ENCODE measurements around the gene SNHG17. TPM values are rescaled to one million over a fixed set of nuclear protein-coding genes. Genes with fewer than 3 reads are reported as not detected.

The SNHG17 gene
- 31.6 and 37.1 TPM in 2 replicates for total RNA-seq
- long read RNA-seq, partial matches to known transcripts, result 0 of 8 reads
- long read RNA-seq, other reads (novel, unspliced or antisense), result 8 of 8 reads

DNA sequence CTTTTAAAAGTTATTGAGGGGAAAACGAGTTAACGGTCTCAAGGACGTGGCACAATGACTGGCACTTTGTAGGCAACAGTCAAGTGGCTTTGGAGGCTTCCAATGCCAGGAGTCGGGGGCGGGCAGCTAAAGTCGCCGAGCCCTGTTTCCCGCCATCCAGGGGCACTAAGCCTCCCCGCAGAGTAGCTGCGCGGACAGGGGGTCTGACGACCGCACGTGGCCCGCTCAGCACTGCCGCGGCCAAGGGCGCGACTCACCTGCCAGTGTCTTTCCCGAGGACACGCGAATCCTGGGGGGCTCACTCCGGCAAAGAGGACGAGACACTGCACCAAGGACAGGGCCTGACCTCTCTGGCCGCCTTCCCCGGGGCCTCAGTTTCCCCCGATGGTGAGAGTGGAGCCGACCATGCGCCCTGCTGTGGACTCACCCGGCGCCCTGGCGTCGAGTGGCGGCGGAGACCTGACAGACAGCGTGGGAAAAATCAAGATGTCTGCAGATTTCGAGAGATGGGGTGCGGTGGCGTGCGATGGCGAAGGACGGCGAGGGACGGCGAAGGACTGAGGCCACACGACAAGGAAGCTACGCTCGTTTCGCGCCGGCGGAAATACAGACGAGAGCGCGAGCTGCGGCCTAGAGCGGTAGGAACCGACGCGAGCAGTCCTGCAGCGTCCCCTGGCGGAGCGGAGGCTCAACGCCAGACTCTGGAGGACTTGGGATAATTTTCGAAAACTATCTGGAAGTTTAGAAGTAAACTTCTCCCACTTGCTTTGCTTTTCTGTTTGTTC lies at the start of gene SNHG17:
TSS of gene SNHG17 (minus strand) at position 559 of the 785 bp plus-strand sequence.
- peak within 1 kb of the TSS; percentile 95 for H3K27ac Mint-ChIP-seq
- no peaks in the 10 kb centered on the region for H3K9me3 Mint-ChIP-seq (ENCODE audit: low read depth)
- DNase-seq (ENCODE audit: low spot score, unreplicated experiment), result peak; percentile 87
- peak within 1 kb of the TSS; percentile 96 for H3K4me3 Mint-ChIP-seq (ENCODE audit: low read depth)
- H3K4me1 Mint-ChIP-seq (ENCODE audit: low read depth), result peaks cover 13% of the 10 kb centered on the region
- TF ChIP-seq CTCF (IDR thresholded peaks at IDR 0.05; ENCODE audit: unreplicated experiment), result peak; percentile 100
- H3K36me3 Mint-ChIP-seq (ENCODE audit: insufficient read depth), result peaks cover 13% of the 10 kb centered on the region
- peaks cover 7% of the 10 kb centered on the region for H3K27me3 Mint-ChIP-seq

DNA sequence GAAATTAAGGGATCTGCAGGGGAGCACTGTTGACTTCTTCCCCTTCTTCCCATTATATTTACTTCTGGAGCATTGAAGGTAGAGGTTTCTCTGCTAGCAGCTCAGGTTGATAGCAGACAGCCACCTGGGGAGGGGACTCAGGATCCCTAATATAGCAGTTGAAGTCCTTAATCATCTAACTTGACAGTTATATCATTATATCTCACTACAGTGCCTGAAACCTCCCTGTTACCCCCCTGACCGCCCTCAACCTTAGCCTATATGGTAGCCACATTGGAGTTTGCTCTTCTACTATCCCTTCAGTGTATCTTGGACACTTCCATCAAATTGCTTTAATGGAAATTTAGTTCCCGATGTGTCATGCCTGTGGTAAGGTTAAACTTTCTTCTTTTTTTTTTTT lies 44.5 kb upstream of the SNHG17 start:
- TF ChIP-seq CTCF (IDR thresholded peaks at IDR 0.05; ENCODE audit: unreplicated experiment), result no peak
- H3K36me3 Mint-ChIP-seq (ENCODE audit: insufficient read depth), result peaks cover 3% of the 10 kb centered on the region
- H3K9me3 Mint-ChIP-seq (ENCODE audit: low read depth), result no peaks in the 10 kb centered on the region
- no peaks in the 10 kb centered on the region for H3K27me3 Mint-ChIP-seq
- no peak for DNase-seq (ENCODE audit: low spot score, unreplicated experiment)
- H3K27ac Mint-ChIP-seq, result no peak overlapping the region
- H3K4me3 Mint-ChIP-seq (ENCODE audit: low read depth), result no peak overlapping the region
- peaks cover 7% of the 10 kb centered on the region for H3K4me1 Mint-ChIP-seq (ENCODE audit: low read depth)

DNA sequence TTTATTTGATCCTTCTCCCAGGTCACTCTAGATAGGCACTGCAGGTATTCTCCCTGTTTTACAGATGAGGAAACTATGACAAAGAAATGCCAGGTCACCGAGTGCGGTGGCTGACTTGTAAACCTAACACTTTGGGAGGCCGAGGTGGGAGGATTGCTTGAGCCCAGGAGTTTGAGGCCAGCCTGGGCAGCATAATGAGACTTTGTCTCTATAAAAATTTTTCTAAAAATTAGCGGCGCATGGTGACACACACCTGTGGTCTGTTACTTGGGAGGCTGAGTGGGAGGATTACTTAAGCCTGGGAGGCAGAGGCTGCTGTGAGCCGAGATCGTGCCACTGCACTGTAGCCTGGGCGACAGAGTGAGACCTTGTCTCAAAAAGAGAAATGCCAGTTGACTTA lies 42.6 kb upstream of the SNHG17 start:
- DNase-seq (ENCODE audit: low spot score, unreplicated experiment), result no peak
- no peak overlapping the region for H3K27ac Mint-ChIP-seq
- no peak for TF ChIP-seq CTCF (IDR thresholded peaks at IDR 0.05; ENCODE audit: unreplicated experiment)
- no peaks in the 10 kb centered on the region for H3K27me3 Mint-ChIP-seq
- H3K4me1 Mint-ChIP-seq (ENCODE audit: low read depth), result peaks cover 18% of the 10 kb centered on the region
- no peaks in the 10 kb centered on the region for H3K9me3 Mint-ChIP-seq (ENCODE audit: low read depth)
- H3K4me3 Mint-ChIP-seq (ENCODE audit: low read depth), result no peak overlapping the region
- H3K36me3 Mint-ChIP-seq (ENCODE audit: insufficient read depth), result peaks cover 3% of the 10 kb centered on the region

GRCh38 chr20:38473367-38473795 lies 38.3 kb upstream of the SNHG17 start:
- Mint-ChIP-seq H3K4me1 (ENCODE audit: low read depth) (peaks cover 18% of the 10 kb centered on the region), H3K27me3 (no peaks in the 10 kb centered on the region), H3K27ac (peak overlapping the region; percentile 94), H3K9me3 (ENCODE audit: low read depth) (no peaks in the 10 kb centered on the region), H3K36me3 (ENCODE audit: insufficient read depth) (no peaks in the 10 kb centered on the region), H3K4me3 (ENCODE audit: low read depth) (peak overlapping the region; percentile 91)
- no peak for TF ChIP-seq CTCF (IDR thresholded peaks at IDR 0.05; ENCODE audit: unreplicated experiment)
- no peak for DNase-seq (ENCODE audit: low spot score, unreplicated experiment)

DNA sequence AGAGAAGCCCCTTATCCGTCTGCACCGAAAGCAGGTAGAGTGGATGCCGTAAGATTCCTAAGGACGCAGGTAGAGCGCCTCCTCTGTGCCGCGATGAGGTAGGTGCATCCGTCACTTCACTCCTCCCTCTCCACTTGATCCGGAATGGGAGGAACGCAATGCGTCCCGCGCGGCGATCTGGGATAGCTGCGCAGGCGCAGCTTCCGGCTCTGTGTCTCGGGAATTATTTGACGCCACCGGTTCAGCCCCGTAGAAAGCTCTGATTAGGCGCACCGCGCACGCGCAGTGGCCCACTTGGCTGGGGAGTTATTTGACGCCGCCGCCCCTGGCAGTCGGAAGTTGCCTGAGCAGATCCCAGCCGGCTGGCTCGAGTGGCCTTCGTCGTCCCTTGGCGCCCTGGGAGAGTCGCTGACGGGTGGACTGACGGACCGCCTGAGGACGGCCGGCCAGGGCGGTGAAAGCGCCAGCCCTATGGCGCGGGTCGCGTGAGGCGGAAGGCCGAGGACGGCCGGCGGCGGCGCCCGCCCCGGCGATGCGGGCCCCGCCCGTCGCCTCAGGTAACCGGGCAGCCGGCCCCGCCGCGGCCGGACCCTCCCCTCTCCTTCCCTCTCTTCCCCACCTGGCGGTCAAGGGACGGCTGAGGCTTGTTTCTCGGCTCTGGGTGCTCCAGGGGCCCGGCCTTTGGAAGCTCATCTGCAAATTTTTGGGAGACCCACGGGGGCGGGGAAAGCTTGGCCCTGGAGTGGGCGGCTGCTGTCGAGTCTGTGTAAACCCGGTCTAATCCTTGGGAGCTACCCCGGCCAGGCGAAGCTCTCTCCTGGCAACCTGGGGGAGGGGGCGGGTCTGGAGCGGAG lies 37.6 kb upstream of the SNHG17 start, which contains the start of gene RALGAPB:
TSS of gene RALGAPB (plus strand) at position 331 of the 854 bp plus-strand sequence. CDS start 15,590 bp downstream, outside the sequence.
- Mint-ChIP-seq H3K4me1 (ENCODE audit: low read depth) (peaks cover 18% of the 10 kb centered on the region), H3K27ac (peak within 1 kb of the TSS; percentile 97), H3K27me3 (no peaks in the 10 kb centered on the region), H3K9me3 (ENCODE audit: low read depth) (no peaks in the 10 kb centered on the region), H3K36me3 (ENCODE audit: insufficient read depth) (no peaks in the 10 kb centered on the region), H3K4me3 (ENCODE audit: low read depth) (peak within 1 kb of the TSS; percentile 91)
- peak; percentile 53 for TF ChIP-seq CTCF (IDR thresholded peaks at IDR 0.05; ENCODE audit: unreplicated experiment)
- DNase-seq (ENCODE audit: low spot score, unreplicated experiment), result peak; percentile 98
